GM23248 (cell line): ENCODE results near the gene ARID1B. TPM values are rescaled to one million over a fixed set of nuclear protein-coding genes. Genes with fewer than 3 reads are reported as not detected.

Source experiments
- DNase-seq: peaks from one replicate; pipeline ENCODE4 v3.0.0-alpha.2; 2015
- H2AFZ ChIP-seq: fragments of 200-600 bp; sonication (generic); 2 replicates; pipeline ENCODE4 v1.6.1; 2016; ENCODE audit warnings: antibody characterized with exemption
- H3F3A ChIP-seq: fragments of 200-600 bp; sonication (generic); 2 replicates; pipeline ENCODE4 v1.6.1; 2016; ENCODE audit warnings: mild to moderate bottlenecking, antibody characterized with exemption, mixed run types; ENCODE audit not compliant: insufficient read depth
- H3K27ac ChIP-seq: fragments of 200-600 bp; sonication (generic); 2 replicates; pipeline ENCODE4 v1.5.1; 2016; ENCODE audit warnings: mild to moderate bottlenecking
- H3K27me3 ChIP-seq: fragments of 200-600 bp; sonication (generic); replicated peaks from 2 replicates; pipeline ENCODE4 v1.6.1; 2016; ENCODE audit warnings: mild to moderate bottlenecking; ENCODE audit not compliant: insufficient read depth
- H3K36me3 ChIP-seq: fragments of 200-600 bp; sonication (generic); 2 replicates; pipeline ENCODE4 v1.6.1; 2016; ENCODE audit warnings: low read depth, mild to moderate bottlenecking
- H3K4me1 ChIP-seq: fragments of 200-600 bp; sonication (generic); 2 replicates; pipeline ENCODE4 v1.6.1; 2016; ENCODE audit warnings: mild to moderate bottlenecking; ENCODE audit not compliant: insufficient read depth
- H3K4me2 ChIP-seq: fragments of 200-600 bp; sonication (generic); one replicate; pipeline ENCODE4 v1.6.1; 2016; ENCODE audit warnings: mild to moderate bottlenecking; ENCODE audit not compliant: unreplicated experiment
- H3K4me3 ChIP-seq: fragments of 200-600 bp; sonication (generic); 2 replicates; pipeline ENCODE4 v1.5.1; 2016; ENCODE audit warnings: mild to moderate bottlenecking
- H3K79me2 ChIP-seq: fragments of 200-600 bp; sonication (generic); 2 replicates; pipeline ENCODE4 v1.6.1; 2016; ENCODE audit warnings: mild to moderate bottlenecking; ENCODE audit not compliant: insufficient read depth
- H3K9ac ChIP-seq: fragments of 200-600 bp; sonication (generic); 2 replicates; pipeline ENCODE4 v1.6.1; 2016; ENCODE audit warnings: mild to moderate bottlenecking
- H3K9me2 ChIP-seq: fragments of 200-600 bp; sonication (generic); 2 replicates; pipeline ENCODE4 v1.6.1; 2016; ENCODE audit warnings: mixed run types, mild to moderate bottlenecking, moderate library complexity; ENCODE audit not compliant: insufficient read depth
- H3K9me3 ChIP-seq: fragments of 200-600 bp; sonication (generic); one replicate; pipeline ENCODE4 v1.6.1; 2017; ENCODE audit warnings: low read depth
- H4K20me1 ChIP-seq: fragments of 200-600 bp; sonication (generic); 2 replicates; pipeline ENCODE4 v1.6.0; 2016; ENCODE audit not compliant: insufficient read depth
- EZH2 ChIP-seq: fragments of 200-600 bp; sonication (generic); IDR thresholded peaks from 2 replicates; pipeline ENCODE4 v1.6.1; 2018; ENCODE audit warnings: antibody characterized with exemption, mild to moderate bottlenecking; ENCODE audit not compliant: insufficient read depth, poor library complexity, severe bottlenecking
- EZH2phosphoT487 ChIP-seq: fragments of 200-600 bp; sonication (generic); IDR thresholded peaks from 2 replicates; pipeline ENCODE4 v1.6.1; 2018; ENCODE audit warnings: antibody characterized with exemption, moderate library complexity, mild to moderate bottlenecking, low read depth; ENCODE audit not compliant: insufficient read depth
- WGBS, 2 experiments: methylation state at CpG; one replicate each; pipeline ENCODE4 v1.1.6; 2015 to 2017; ENCODE audit warnings: low lambda C conversion rate in 2 of 2, low coverage in 1 of 2; ENCODE audit errors: missing lambda C conversion rate in 2 of 2; 5-methylcytosine and 5-hydroxymethylcytosine counted together
- in situ Hi-C: fragments of 300-500 bp; cut with MboI; formaldehyde crosslinking; loops from 2 replicates; pipeline ENCODE4 v1.15.0; 2020
- polyA plus RNA-seq: library from polyadenylated mRNA; unstranded; fragments of >200 nt; fragmentation: Nextera tagmentation; extraction: Ambion mirVana; gene quantifications from 2 replicates; pipeline ENCODE4 v1.2.1, GENCODE V29; 2016
- total RNA-seq: library from RNA; depleted of rRNA; stranded (reverse); fragments of >200 nt; shearing (Covaris generic); gene quantifications from 2 replicates; pipeline ENCODE4 v1.2.3, GENCODE V29; 2014

The ARID1B gene
- total and polyA plus RNA-seq, 2 experiments from 2014 or later = 19.3 to 21.2 TPM

DNA sequence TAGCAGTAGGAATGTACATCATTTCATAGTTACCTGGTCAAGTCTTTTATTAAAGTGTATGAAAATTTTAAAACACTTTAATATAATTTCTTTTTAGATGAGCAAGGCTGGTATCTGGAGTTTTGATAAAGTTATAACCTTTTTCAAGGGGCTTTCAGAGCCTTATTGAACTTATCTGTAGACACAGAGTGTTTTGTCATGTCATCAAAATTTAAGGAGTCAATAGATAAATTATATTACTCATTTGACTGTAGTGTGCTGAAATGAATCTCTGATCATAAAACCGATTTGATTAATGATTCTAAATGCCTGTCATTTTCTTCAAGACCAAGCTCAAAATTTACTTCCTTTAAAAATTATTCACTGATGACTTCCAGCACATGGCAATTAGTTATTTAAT lies 125.6 kb downstream of the ARID1B start:
- Histone ChIP-seq H3K4me1 (no peaks in the 10 kb centered on the region), H3K27me3 (no peaks in the 10 kb centered on the region), H3K4me3 (no peak overlapping the region), H3K36me3 (no peaks in the 10 kb centered on the region; the same call in 1 of the 2 replicates), H3K9ac (no peak overlapping the region), H3F3A (no peaks in the 10 kb centered on the region), H3K79me2 (peaks cover 91% of the 10 kb centered on the region), H3K9me3 (no peaks in the 10 kb centered on the region), H3K27ac (no peak overlapping the region), H2AFZ (no peak overlapping the region), H4K20me1 (no peaks in the 10 kb centered on the region; the same call in 1 of the 2 replicates), H3K9me2 (no peaks in the 10 kb centered on the region), H3K4me2 (no peak overlapping the region)
- in situ Hi-C loops = no loop called here
- WGBS, 2 experiments = 45 to 64% methylated on average over 1 of the region's 1 CpG
- no peak for DNase-seq
- TF ChIP-seq EZH2phosphoT487 = no peak
- no peak for TF ChIP-seq EZH2

GRCh38 chr6:156904176-156904967 lies 127.2 kb downstream of the ARID1B start:
- Histone ChIP-seq H3K27me3 (no peaks in the 10 kb centered on the region), H3F3A (no peaks in the 10 kb centered on the region), H3K36me3 (no peaks in the 10 kb centered on the region; the same call in 1 of the 2 replicates), H3K4me2 (no peak overlapping the region), H3K9me3 (no peaks in the 10 kb centered on the region), H4K20me1 (no peaks in the 10 kb centered on the region), H2AFZ (no peak overlapping the region), H3K9me2 (no peaks in the 10 kb centered on the region), H3K27ac (no peak overlapping the region), H3K9ac (no peak overlapping the region), H3K79me2 (peaks cover 91% of the 10 kb centered on the region), H3K4me1 (no peaks in the 10 kb centered on the region), H3K4me3 (no peak overlapping the region)
- in situ Hi-C loops = no loop called here
- 38 to 40% methylated on average over 2 of the region's 2 CpGs for WGBS, 2 experiments
- TF ChIP-seq EZH2phosphoT487 (no peak), EZH2 (no peak)
- no peak for DNase-seq

DNA sequence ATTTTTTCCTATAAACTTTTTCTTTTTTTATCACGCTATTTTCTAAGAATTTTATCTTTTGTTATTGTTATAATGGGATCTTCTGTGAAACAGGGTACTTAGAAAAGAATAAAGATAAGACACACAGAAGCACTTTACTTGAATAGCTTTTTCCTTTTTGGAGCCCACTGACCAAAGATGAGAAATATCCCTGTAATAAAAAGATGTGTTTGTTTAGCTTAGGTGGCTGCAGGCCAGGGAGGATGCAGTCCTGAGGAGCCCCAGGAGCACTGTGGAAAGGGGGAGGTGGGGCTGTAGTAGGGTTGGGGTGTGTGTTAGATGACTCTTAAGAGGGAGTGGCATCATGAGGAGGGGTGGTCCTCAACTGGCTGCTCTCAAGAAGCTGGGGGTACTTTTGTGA lies 128.6 kb downstream of the ARID1B start:
- WGBS, 2 experiments = 93 to 100% methylated on average over 1 of the region's 1 CpG
- TF ChIP-seq EZH2 (no peak), EZH2phosphoT487 (no peak)
- in situ Hi-C loops = no loop called here
- Histone ChIP-seq H3K4me1 (no peaks in the 10 kb centered on the region), H3K27ac (no peak overlapping the region), H3K9ac (no peak overlapping the region), H3K4me2 (no peak overlapping the region), H3K27me3 (no peaks in the 10 kb centered on the region), H3K4me3 (no peak overlapping the region), H3K9me2 (no peaks in the 10 kb centered on the region), H3K79me2 (peaks cover 91% of the 10 kb centered on the region), H3K36me3 (no peaks in the 10 kb centered on the region; the same call in 1 of the 2 replicates), H3K9me3 (no peaks in the 10 kb centered on the region), H3F3A (no peaks in the 10 kb centered on the region), H4K20me1 (no peaks in the 10 kb centered on the region), H2AFZ (no peak overlapping the region)
- no peak for DNase-seq

DNA sequence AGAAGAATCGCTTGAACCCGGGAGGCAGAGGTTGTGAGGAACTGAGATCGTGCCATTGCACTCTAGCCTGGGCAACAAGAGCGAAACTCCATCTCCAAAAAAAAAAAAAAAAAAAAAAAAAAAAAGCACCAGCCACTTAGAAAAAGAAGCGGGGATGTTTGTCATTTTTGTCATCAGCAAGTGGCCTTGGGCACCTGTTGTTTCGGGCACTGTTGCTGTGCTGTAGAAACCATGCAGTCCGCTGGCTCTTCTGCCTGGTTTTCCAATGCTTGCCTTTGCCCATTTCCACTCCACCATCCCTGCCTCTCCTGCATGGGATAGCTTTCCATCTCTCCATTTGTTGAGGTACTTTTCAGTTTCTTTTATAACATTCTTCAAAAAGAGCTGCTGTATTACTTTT lies 129.3 kb downstream of the ARID1B start:
- Histone ChIP-seq H3K27ac (no peak overlapping the region), H3F3A (no peaks in the 10 kb centered on the region), H3K4me1 (0 out of 2 replicates have a peak, but pooled peaks cover 5% of the 10 kb centered on the region), H4K20me1 (no peaks in the 10 kb centered on the region), H3K4me3 (no peak overlapping the region), H3K27me3 (no peaks in the 10 kb centered on the region), H3K9me3 (no peaks in the 10 kb centered on the region), H3K36me3 (no peaks in the 10 kb centered on the region; the same call in 1 of the 2 replicates), H3K9me2 (no peaks in the 10 kb centered on the region), H2AFZ (no peak overlapping the region), H3K79me2 (peaks cover 91% of the 10 kb centered on the region), H3K4me2 (no peak overlapping the region), H3K9ac (no peak overlapping the region)
- DNase-seq = no peak
- in situ Hi-C loops = no loop called here
- WGBS, 2 experiments = 97 to 100% methylated on average over 3 to 7 of the region's 7 CpGs
- TF ChIP-seq EZH2phosphoT487 (no peak), EZH2 (no peak)
